Natural killer cell (primary cell): ENCODE measurements around the gene PNCK. TPM values are rescaled to one million over a fixed set of nuclear protein-coding genes. Genes with fewer than 3 reads are reported as not detected.

Experiments
- ATAC-seq, 3 donors: fragments of 150-1000 bp in 2 of 3; fragments of 200-7000 bp in 1 of 3; cut with Tn5 transposase; 1 replicate in 1 of 3; 2 replicates in 2 of 3; pipeline ENCODE4 v1.10.0; 2021; ENCODE audit warnings: mild to moderate bottlenecking in 2 of 3, moderate library complexity in 2 of 3
- DNase-seq, 2 donors: peaks; one replicate each; pipeline versions ENCODE4 v3.0.0 to v3.0.0-alpha.2; 2013 to 2021; ENCODE audit warnings: mixed read lengths in 1 of 2
- H3K27ac ChIP-seq: one replicate; pipeline ENCODE4 v1.5.1; 2013; ENCODE audit warnings: mild to moderate bottlenecking, low read length
- H3K27me3 ChIP-seq: one replicate; pipeline ENCODE4 v1.6.1; 2013; ENCODE audit warnings: low read length; ENCODE audit not compliant: control insufficient read depth, insufficient read depth
- H3K36me3 ChIP-seq: one replicate; pipeline ENCODE4 v1.6.1; 2013; ENCODE audit warnings: low read length; ENCODE audit not compliant: control insufficient read depth, insufficient read depth
- H3K4me1 ChIP-seq: one replicate; pipeline ENCODE4 v1.6.1; 2013; ENCODE audit warnings: low read length; ENCODE audit not compliant: control insufficient read depth, insufficient read depth
- H3K4me3 ChIP-seq: one replicate; pipeline ENCODE4 v1.5.1; 2013; ENCODE audit warnings: low read length
- H3K9me3 ChIP-seq: one replicate; pipeline ENCODE4 v1.6.1; 2013; ENCODE audit warnings: low read length; ENCODE audit not compliant: control insufficient read depth, insufficient read depth
- H3K27ac Mint-ChIP-seq, 2 donors: one replicate each; pipeline ENCODE4 v1.8.0; 2022; ENCODE audit warnings: mild to moderate bottlenecking in 2 of 2, mixed read lengths in 2 of 2, moderate library complexity in 1 of 2
- H3K27me3 Mint-ChIP-seq, 2 donors: one replicate each; pipeline ENCODE4 v1.8.0; 2022; ENCODE audit warnings: low read depth in 2 of 2, mixed read lengths in 2 of 2
- H3K36me3 Mint-ChIP-seq: one replicate; pipeline ENCODE4 v1.8.0; 2022; ENCODE audit warnings: mixed read lengths
- H3K4me1 Mint-ChIP-seq, 2 donors: one replicate each; pipeline ENCODE4 v1.8.0; 2022; ENCODE audit warnings: mixed read lengths in 2 of 2
- H3K4me3 Mint-ChIP-seq: one replicate; pipeline ENCODE4 v1.8.0; 2022; ENCODE audit warnings: mild to moderate bottlenecking, moderate library complexity, mixed read lengths
- H3K9me3 Mint-ChIP-seq, 2 donors: one replicate each; pipeline ENCODE4 v1.8.0; 2022; ENCODE audit warnings: mixed read lengths in 2 of 2
- WGBS: methylation state at CpG from one replicate; pipeline ENCODE4 v1.1.7; 2013; ENCODE audit warnings: missing lambda C conversion rate; ENCODE audit not compliant: insufficient coverage; 5-methylcytosine and 5-hydroxymethylcytosine counted together
- intact Hi-C: fragments of 100-400 bp; cut with micrococcal nuclease; formaldehyde crosslinking; loops from one replicate; pipeline ENCODE4 v1.14.2; 2022
- total RNA-seq, 4 donors: library from RNA; stranded (reverse); fragments of 120-200 nt in 1 of 4; gene quantifications; one replicate each; pipeline versions ENCODE4 v1.2.3 to v1.2.4, GENCODE V29; 2013 to 2022
- TF ChIP-seq, protein P1 (sequence below): fragments of 200-600 bp; IDR thresholded peaks from one replicate; pipeline ENCODE4 v1.8.0; 2022; ENCODE audit warnings: antibody characterized with exemption

The PNCK gene
- total RNA-seq, 3 donors from 2014 or later (not counting 1 experiment from before 2014, with no cell fraction given): 0.66 to 1.1 (median 0.97) TPM

GRCh38 chrX:153643431-153644351 lies 29.9 kb downstream of the PNCK start:
- intact Hi-C loops: no loop called here
- no peaks in the 10 kb centered on the region for H3K36me3 Mint-ChIP-seq
- Histone ChIP-seq H3K36me3 (no peaks in the 10 kb centered on the region), H3K4me3 (no peak overlapping the region), H3K27me3 (peaks cover 10% of the 10 kb centered on the region), H3K4me1 (peaks cover 15% of the 10 kb centered on the region), H3K9me3 (no peaks in the 10 kb centered on the region), H3K27ac (no peak overlapping the region)
- ATAC-seq (peak in 1 of 3 donors; percentile 49), DNase-seq (peak in 1 of 2 donors; percentile 56)
- H3K9me3 Mint-ChIP-seq: no peaks in the 10 kb centered on the region
- WGBS: 2% methylated on average over 77 of the region's 84 CpGs
- H3K27me3 Mint-ChIP-seq: peaks cover 0 to 20% of the 10 kb centered on the region in 2 donors
- H3K4me1 Mint-ChIP-seq: no peaks in the 10 kb centered on the region
- no peak overlapping the region for H3K27ac Mint-ChIP-seq
- TF ChIP-seq, protein P1, sequence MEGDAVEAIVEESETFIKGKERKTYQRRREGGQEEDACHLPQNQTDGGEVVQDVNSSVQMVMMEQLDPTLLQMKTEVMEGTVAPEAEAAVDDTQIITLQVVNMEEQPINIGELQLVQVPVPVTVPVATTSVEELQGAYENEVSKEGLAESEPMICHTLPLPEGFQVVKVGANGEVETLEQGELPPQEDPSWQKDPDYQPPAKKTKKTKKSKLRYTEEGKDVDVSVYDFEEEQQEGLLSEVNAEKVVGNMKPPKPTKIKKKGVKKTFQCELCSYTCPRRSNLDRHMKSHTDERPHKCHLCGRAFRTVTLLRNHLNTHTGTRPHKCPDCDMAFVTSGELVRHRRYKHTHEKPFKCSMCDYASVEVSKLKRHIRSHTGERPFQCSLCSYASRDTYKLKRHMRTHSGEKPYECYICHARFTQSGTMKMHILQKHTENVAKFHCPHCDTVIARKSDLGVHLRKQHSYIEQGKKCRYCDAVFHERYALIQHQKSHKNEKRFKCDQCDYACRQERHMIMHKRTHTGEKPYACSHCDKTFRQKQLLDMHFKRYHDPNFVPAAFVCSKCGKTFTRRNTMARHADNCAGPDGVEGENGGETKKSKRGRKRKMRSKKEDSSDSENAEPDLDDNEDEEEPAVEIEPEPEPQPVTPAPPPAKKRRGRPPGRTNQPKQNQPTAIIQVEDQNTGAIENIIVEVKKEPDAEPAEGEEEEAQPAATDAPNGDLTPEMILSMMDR: no peak
- no peak overlapping the region for H3K4me3 Mint-ChIP-seq

- ATAC-seq (no peak), DNase-seq (no peak)
- peaks cover 15% of the 10 kb centered on the region for H3K4me1 ChIP-seq
- H3K36me3 Mint-ChIP-seq: no peaks in the 10 kb centered on the region
- H3K4me3 ChIP-seq: no peak overlapping the region
- H3K36me3 ChIP-seq: no peaks in the 10 kb centered on the region
- no peak overlapping the region for H3K4me3 Mint-ChIP-seq
- no peaks in the 10 kb centered on the region for H3K4me1 Mint-ChIP-seq
- 8% methylated on average over 44 of the region's 48 CpGs for WGBS
- H3K9me3 Mint-ChIP-seq: no peaks in the 10 kb centered on the region
- H3K27ac ChIP-seq: no peak overlapping the region
- H3K27ac Mint-ChIP-seq: no peak overlapping the region
- H3K27me3 ChIP-seq: peaks cover 10% of the 10 kb centered on the region
- H3K27me3 Mint-ChIP-seq: peaks cover 0 to 20% of the 10 kb centered on the region in 2 donors
- intact Hi-C loops: no loop called here
- no peaks in the 10 kb centered on the region for H3K9me3 ChIP-seq
- TF ChIP-seq, protein P1: no peak
Observed at GRCh38 chrX:153642655-153643430, 30.8 kb downstream of the PNCK start.

GRCh38 chrX:153642051-153642654 lies 31.5 kb downstream of the PNCK start:
- under 1% methylated on average over 38 of the region's 62 CpGs for WGBS
- H3K27ac Mint-ChIP-seq: no peak overlapping the region
- ATAC-seq: no peak
- peaks cover 0 to 20% of the 10 kb centered on the region in 2 donors for H3K27me3 Mint-ChIP-seq
- DNase-seq: peak in 1 of 2 donors; percentile 26
- H3K9me3 ChIP-seq: no peaks in the 10 kb centered on the region
- peaks cover 11% of the 10 kb centered on the region for H3K4me1 ChIP-seq
- H3K4me3 ChIP-seq: no peak overlapping the region
- no peaks in the 10 kb centered on the region for H3K9me3 Mint-ChIP-seq
- peaks cover 10% of the 10 kb centered on the region for H3K27me3 ChIP-seq
- TF ChIP-seq, protein P1: no peak
- no peaks in the 10 kb centered on the region for H3K36me3 Mint-ChIP-seq
- no peaks in the 10 kb centered on the region for H3K4me1 Mint-ChIP-seq
- intact Hi-C loops: no loop called here
- H3K36me3 ChIP-seq: no peaks in the 10 kb centered on the region
- H3K4me3 Mint-ChIP-seq: no peak overlapping the region
- H3K27ac ChIP-seq: no peak overlapping the region
